ENCODE data around the gene PLD2.

The PLD2 gene

GRCh38 chr17:4833178-4833940 lies 26.4 kb downstream of the PLD2 start, which contains the start of gene MINK1:
Gene MINK1, plus strand, starts transcription at chr17:4833340. Its CDS starts 244 bp downstream, at chr17:4833584.
- H3K4me3 ChIP-seq (ENCODE audit: low read length) = peak within 1 kb of the TSS; percentile 84
- DNase-seq (ENCODE audit: low read depth) = peak; percentile 95
- TF ChIP-seq CTCF (IDR thresholded peaks at IDR 0.05; ENCODE audit: insufficient read depth, low read depth, low read length, missing control alignments) = no peak

GRCh38 chr17:4833941-4834680 lies 27.2 kb downstream of the PLD2 start:
- TF ChIP-seq CTCF (IDR thresholded peaks at IDR 0.05; ENCODE audit: insufficient read depth, low read depth, low read length, missing control alignments) = no peak
- peak; percentile 28 for DNase-seq (ENCODE audit: low read depth)
- H3K4me3 ChIP-seq (ENCODE audit: low read length) = peak overlapping the region; percentile 84

GRCh38 chr17:4834681-4835020 lies 27.7 kb downstream of the PLD2 start:
- no peak for TF ChIP-seq CTCF (IDR thresholded peaks at IDR 0.05; ENCODE audit: insufficient read depth, low read depth, low read length, missing control alignments)
- peak overlapping the region; percentile 84 for H3K4me3 ChIP-seq (ENCODE audit: low read length)
- DNase-seq (ENCODE audit: low read depth) = no peak

- no peak for DNase-seq (ENCODE audit: low read depth)
- TF ChIP-seq CTCF (IDR thresholded peaks at IDR 0.05; ENCODE audit: insufficient read depth, low read depth, low read length, missing control alignments) = no peak
- H3K4me3 ChIP-seq (ENCODE audit: low read length) = no peak overlapping the region
Measured at GRCh38 chr17:4836221-4836620, 29.3 kb downstream of the PLD2 start.

GRCh38 chr17:4837471-4838308 lies 30.7 kb downstream of the PLD2 start:
- no peak overlapping the region for H3K4me3 ChIP-seq (ENCODE audit: low read length)
- no peak for TF ChIP-seq CTCF (IDR thresholded peaks at IDR 0.05; ENCODE audit: insufficient read depth, low read depth, low read length, missing control alignments)
- no peak for DNase-seq (ENCODE audit: low read depth)

GRCh38 chr17:4838309-4838785 lies 31.4 kb downstream of the PLD2 start:
- TF ChIP-seq CTCF (IDR thresholded peaks at IDR 0.05; ENCODE audit: insufficient read depth, low read depth, low read length, missing control alignments) = no peak
- no peak for DNase-seq (ENCODE audit: low read depth)
- no peak overlapping the region for H3K4me3 ChIP-seq (ENCODE audit: low read length)
